B cell (primary cell): Measurements from ENCODE around the gene KRTAP5-8.

Experiments used
- CTCF ChIP-seq: fragments of 200-600 bp; IDR thresholded peaks from one replicate; pipeline ENCODE4 v1.8.0; 2022; ENCODE audit warnings: antibody characterized with exemption, mild to moderate bottlenecking
- EZH2 ChIP-seq: IDR thresholded peaks from 2 replicates; pipeline ENCODE4 v1.6.1; 2012; ENCODE audit warnings: borderline replicate concordance, low read depth, mild to moderate bottlenecking, moderate library complexity, low read length; ENCODE audit not compliant: insufficient read depth, poor library complexity, severe bottlenecking

GRCh38 chr11:71527576-71528210, 10.1 kb upstream of the KRTAP5-8 start:
- TF ChIP-seq CTCF (no peak), EZH2 (no peak)
